MM.1S (cell line): Measurements from ENCODE around the gene SLC10A3.

Source experiments
- DNase-seq: peaks from one replicate; pipeline ENCODE4 v3.0.0-alpha.2; 2015
- H2AFZ ChIP-seq: fragments of 300-600 bp; sonication (generic); 2 replicates; pipeline ENCODE4 v1.6.0; 2016; ENCODE audit warnings: antibody characterized with exemption, low read length
- H3F3A ChIP-seq: fragments of 300-600 bp; sonication (generic); 2 replicates; pipeline ENCODE4 v1.6.1; 2016; ENCODE audit warnings: mild to moderate bottlenecking, antibody characterized with exemption, low read length, moderate library complexity, mixed read lengths; ENCODE audit not compliant: insufficient read depth
- H3K27ac ChIP-seq: fragments of 300-600 bp; sonication (generic); 2 replicates; pipeline ENCODE4 v1.5.1; 2016; ENCODE audit warnings: mild to moderate bottlenecking, low read length
- H3K27me3 ChIP-seq: fragments of 300-600 bp; sonication (generic); replicated peaks from 2 replicates; pipeline ENCODE4 v1.6.0; 2016; ENCODE audit warnings: low read length; ENCODE audit not compliant: insufficient read depth
- H3K36me3 ChIP-seq: fragments of 300-600 bp; sonication (generic); replicated peaks from 2 replicates; pipeline ENCODE4 v1.6.1; 2016; ENCODE audit warnings: mild to moderate bottlenecking, low read length, mixed read lengths; ENCODE audit not compliant: insufficient read depth
- H3K4me1 ChIP-seq: fragments of 300-600 bp; sonication (generic); 2 replicates; pipeline ENCODE4 v1.6.1; 2016; ENCODE audit warnings: low read length, mixed read lengths
- H3K4me2 ChIP-seq: fragments of 300-600 bp; sonication (generic); 2 replicates; pipeline ENCODE4 v1.6.0; 2016; ENCODE audit warnings: low read depth, low read length
- H3K4me3 ChIP-seq: fragments of 300-600 bp; sonication (generic); 2 replicates; pipeline ENCODE4 v1.5.1; 2016; ENCODE audit warnings: low read length, mixed read lengths
- H3K79me2 ChIP-seq: fragments of 300-600 bp; sonication (generic); 2 replicates; pipeline ENCODE4 v1.6.1; 2016; ENCODE audit warnings: mixed run types, low read length, mixed read lengths
- H3K9ac ChIP-seq: fragments of 300-600 bp; sonication (generic); 2 replicates; pipeline ENCODE4 v1.6.1; 2016; ENCODE audit warnings: low read length, mixed read lengths
- H3K9me2 ChIP-seq: fragments of 300-600 bp; sonication (generic); replicated peaks from 2 replicates; pipeline ENCODE4 v1.6.1; 2016; ENCODE audit warnings: mild to moderate bottlenecking, low read length, mixed read lengths; ENCODE audit not compliant: insufficient read depth
- H3K9me3 ChIP-seq: fragments of 300-600 bp; sonication (generic); replicated peaks from 2 replicates; pipeline ENCODE4 v1.6.1; 2016; ENCODE audit warnings: mild to moderate bottlenecking, low read length, mixed read lengths; ENCODE audit not compliant: insufficient read depth
- H4K20me1 ChIP-seq: fragments of 300-600 bp; sonication (generic); 2 replicates; pipeline ENCODE4 v1.6.1; 2016; ENCODE audit warnings: mild to moderate bottlenecking, low read length, moderate library complexity, mixed read lengths; ENCODE audit not compliant: insufficient read depth
- EZH2 ChIP-seq: fragments of 300-600 bp; sonication (generic); optimal IDR thresholded peaks from 2 replicates; pipeline ENCODE3; 2017; ENCODE audit warnings: low read depth, mild to moderate bottlenecking, antibody characterized with exemption, low read length, mixed read lengths
- EZH2phosphoT487 ChIP-seq: fragments of 300-600 bp; sonication (generic); IDR thresholded peaks from 2 replicates; pipeline ENCODE4 v1.6.1; 2018; ENCODE audit warnings: antibody characterized with exemption, low read length
- TF ChIP-seq, protein P1 (sequence below): fragments of 300-600 bp; sonication (generic); IDR thresholded peaks from 2 replicates; pipeline ENCODE4 v1.5.1; 2016; ENCODE audit warnings: antibody characterized with exemption, low read length, mixed read lengths

The SLC10A3 gene

DNA sequence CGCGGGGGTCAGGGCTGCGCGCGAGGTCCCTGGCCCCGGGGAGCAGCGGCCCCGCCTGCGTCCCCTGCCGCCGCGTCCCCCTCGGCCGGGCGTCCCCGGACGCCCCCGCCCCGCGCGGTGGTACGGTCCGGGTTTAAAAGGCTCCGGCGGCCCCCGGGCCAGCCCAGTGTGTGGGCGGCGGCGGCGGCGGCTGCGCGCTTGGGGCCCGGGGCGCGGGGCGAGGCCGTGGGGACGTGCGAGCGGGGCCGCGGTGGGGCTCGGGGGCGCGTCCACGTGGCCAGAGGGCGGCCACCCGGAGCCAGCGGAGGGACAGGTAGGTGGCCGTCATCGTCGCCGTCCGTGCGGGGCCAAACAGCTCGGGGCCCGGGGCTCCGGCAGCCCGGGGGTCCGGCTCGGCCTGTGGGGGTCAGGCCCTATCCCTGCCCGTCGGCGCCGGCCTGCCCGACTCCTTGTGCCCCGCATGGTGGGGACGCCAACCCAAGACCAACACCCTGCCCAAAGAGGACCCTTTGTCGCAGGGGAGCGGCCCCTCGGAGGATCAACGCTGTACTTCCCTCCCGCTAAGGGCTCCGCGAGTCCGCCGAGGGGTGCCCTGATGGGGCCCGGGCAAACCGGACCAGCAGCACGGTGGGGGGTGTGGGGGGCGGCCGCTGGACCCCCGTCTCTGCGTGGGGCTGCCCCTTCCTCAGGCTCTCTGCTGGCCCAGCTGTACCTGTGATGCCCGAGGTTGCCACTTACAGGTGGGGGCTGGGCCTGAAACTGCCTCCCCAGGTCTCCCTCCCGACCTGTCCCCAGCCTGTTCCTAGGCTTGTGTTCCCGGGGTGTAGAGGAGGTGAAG, 32.1 kb downstream of the SLC10A3 start, which contains the start of gene PLXNA3:
Gene PLXNA3, plus strand, starts transcription at position 166 of the 838 bp plus-strand sequence. CDS start 1,903 bp downstream, outside the sequence.
- Histone ChIP-seq H3K27me3 (no peaks in the 10 kb centered on the region), H3K9me3 (no peaks in the 10 kb centered on the region), H3K36me3 (no peaks in the 10 kb centered on the region), H3K27ac (no peak within 1 kb of the TSS), H3K4me3 (peak within 1 kb of the TSS; percentile 66), H4K20me1 (no peaks in the 10 kb centered on the region), H3K4me1 (no peaks in the 10 kb centered on the region), H3K79me2 (peaks cover 5% of the 10 kb centered on the region; the same call in 1 of the 2 replicates), H2AFZ (peak within 1 kb of the TSS; percentile 48; the same call in 1 of the 2 replicates), H3F3A (no peaks in the 10 kb centered on the region), H3K9ac (peak within 1 kb of the TSS; percentile 40; the same call in 1 of the 2 replicates), H3K4me2 (peak within 1 kb of the TSS; percentile 72), H3K9me2 (no peaks in the 10 kb centered on the region)
- DNase-seq, result peak; percentile 39
- no peak for TF ChIP-seq EZH2phosphoT487
- TF ChIP-seq, protein P1, sequence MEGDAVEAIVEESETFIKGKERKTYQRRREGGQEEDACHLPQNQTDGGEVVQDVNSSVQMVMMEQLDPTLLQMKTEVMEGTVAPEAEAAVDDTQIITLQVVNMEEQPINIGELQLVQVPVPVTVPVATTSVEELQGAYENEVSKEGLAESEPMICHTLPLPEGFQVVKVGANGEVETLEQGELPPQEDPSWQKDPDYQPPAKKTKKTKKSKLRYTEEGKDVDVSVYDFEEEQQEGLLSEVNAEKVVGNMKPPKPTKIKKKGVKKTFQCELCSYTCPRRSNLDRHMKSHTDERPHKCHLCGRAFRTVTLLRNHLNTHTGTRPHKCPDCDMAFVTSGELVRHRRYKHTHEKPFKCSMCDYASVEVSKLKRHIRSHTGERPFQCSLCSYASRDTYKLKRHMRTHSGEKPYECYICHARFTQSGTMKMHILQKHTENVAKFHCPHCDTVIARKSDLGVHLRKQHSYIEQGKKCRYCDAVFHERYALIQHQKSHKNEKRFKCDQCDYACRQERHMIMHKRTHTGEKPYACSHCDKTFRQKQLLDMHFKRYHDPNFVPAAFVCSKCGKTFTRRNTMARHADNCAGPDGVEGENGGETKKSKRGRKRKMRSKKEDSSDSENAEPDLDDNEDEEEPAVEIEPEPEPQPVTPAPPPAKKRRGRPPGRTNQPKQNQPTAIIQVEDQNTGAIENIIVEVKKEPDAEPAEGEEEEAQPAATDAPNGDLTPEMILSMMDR, result no peak
- TF ChIP-seq EZH2, result no peak

DNA sequence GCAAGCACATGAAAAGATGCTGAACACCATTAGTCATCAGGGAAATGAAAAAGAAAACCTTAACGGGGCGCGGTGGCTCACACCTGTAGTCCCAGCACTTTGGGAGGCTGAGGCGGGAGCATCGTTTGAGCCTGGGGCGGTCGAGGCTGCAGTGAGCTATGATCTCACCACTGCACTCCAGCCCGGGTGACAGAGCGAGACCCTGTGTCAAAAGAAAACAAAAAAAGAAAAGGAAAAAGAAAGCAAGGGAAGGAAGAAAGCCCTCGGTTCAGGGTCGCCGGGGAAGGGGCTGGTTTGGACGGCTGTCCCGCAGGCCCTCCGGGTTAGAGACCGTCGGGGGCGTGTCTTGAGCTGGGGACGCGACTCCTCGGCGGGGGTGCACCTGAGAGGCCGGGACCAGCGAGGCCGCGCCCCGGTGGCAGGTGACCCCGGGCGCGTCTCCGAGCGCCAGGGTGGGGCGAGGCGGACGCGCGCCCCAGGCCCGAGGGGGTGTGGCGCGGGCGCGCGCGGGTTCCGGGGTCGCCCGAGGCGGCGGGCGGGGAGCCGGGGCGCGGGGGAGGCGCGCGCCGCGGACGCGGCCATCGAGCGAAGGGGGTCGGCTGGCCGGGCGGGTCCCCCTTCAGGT, 32.8 kb downstream of the SLC10A3 start:
- no peak overlapping the region for H3K9ac ChIP-seq

DNA sequence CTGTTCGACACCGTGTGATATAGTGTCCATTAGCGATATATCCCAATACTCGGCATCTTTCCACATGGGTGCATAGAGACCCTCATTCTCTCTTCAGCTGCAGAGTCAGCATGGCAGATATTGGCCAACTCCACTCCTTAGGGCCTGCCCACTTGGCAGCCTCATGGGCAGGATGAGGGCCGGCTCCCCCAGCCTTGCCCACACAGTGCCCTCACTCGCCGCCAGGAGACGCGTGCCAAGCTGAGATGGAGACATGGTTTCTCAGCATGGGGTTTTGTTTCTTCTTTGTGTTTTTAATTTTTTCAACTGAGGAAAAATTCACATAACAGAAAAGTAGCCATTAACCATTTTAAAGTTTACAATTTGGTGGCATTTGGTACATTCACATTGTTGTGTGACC, 37.6 kb downstream of the SLC10A3 start:
- Histone ChIP-seq H3F3A (no peaks in the 10 kb centered on the region), H3K4me2 (no peak overlapping the region), H3K27ac (no peak overlapping the region), H3K79me2 (no peaks in the 10 kb centered on the region), H3K9me2 (no peaks in the 10 kb centered on the region), H3K36me3 (no peaks in the 10 kb centered on the region), H2AFZ (no peak overlapping the region), H3K4me1 (no peaks in the 10 kb centered on the region), H3K27me3 (no peaks in the 10 kb centered on the region), H3K9me3 (no peaks in the 10 kb centered on the region), H3K4me3 (no peak overlapping the region), H3K9ac (no peak overlapping the region), H4K20me1 (no peaks in the 10 kb centered on the region)
- TF ChIP-seq, protein P1, result no peak
- TF ChIP-seq EZH2 (no peak), EZH2phosphoT487 (no peak)
- no peak for DNase-seq

More for the DNA sequence above, 32.8 kb downstream of the SLC10A3 start:
- Histone ChIP-seq H3K4me2 (peak overlapping the region; percentile 52; the same call in 1 of the 2 replicates), H3K9me2 (no peaks in the 10 kb centered on the region), H3K27ac (no peak overlapping the region), H3K27me3 (no peaks in the 10 kb centered on the region), H3K4me3 (peak overlapping the region; percentile 54), H2AFZ (peak overlapping the region; percentile 48; the same call in 1 of the 2 replicates), H3K79me2 (peaks cover 5% of the 10 kb centered on the region; the same call in 1 of the 2 replicates), H4K20me1 (no peaks in the 10 kb centered on the region), H3K36me3 (no peaks in the 10 kb centered on the region), H3F3A (no peaks in the 10 kb centered on the region), H3K9me3 (no peaks in the 10 kb centered on the region), H3K4me1 (no peaks in the 10 kb centered on the region)
- DNase-seq, result peak; percentile 54
- TF ChIP-seq EZH2, result no peak
- TF ChIP-seq EZH2phosphoT487, result no peak
- TF ChIP-seq, protein P1, result no peak
